ENCODE measurements around the gene FAM229A. TPM values are rescaled to one million over a fixed set of nuclear protein-coding genes. Genes with fewer than 3 reads are reported as not detected.

The FAM229A gene
- total and polyA plus RNA-seq, 9 of the 15 experiments (the other 6 are each of a cell fraction or from before 2014, with no cell fraction given): 0.04 to 21.6 (median 7.4) TPM

GRCh38 chr1:32334864-32335534 lies 27.3 kb downstream of the FAM229A start (continued):
- TF ChIP-seq CUX1 (CRISPR knock-in tag; IDR thresholded peaks at IDR 0.05) (no peak), XRCC4 (IDR thresholded peaks at IDR 0.05; ENCODE audit: extremely low read depth, insufficient read depth, insufficient read length) (no peak), POLR2AphosphoS5 (IDR thresholded peaks at IDR 0.05; ENCODE audit: control insufficient read depth, insufficient read depth, low read depth, low read length) (no peak; the same call in 1 of the 2 replicates), ZBTB26 (CRISPR knock-in tag; IDR thresholded peaks at IDR 0.05) (no peak), PRDM10 (IDR thresholded peaks at IDR 0.05; ENCODE audit: partially characterized antibody) (peak; percentile 24), GTF3C2 (IDR thresholded peaks at IDR 0.05; ENCODE audit: borderline replicate concordance, extremely low read depth, insufficient read length) (no peak), CHAMP1 (IDR thresholded peaks at IDR 0.05) (no peak), ZC3H11A (IDR thresholded peaks at IDR 0.05; ENCODE audit: low read depth, low read length) (no peak), MTA2 (IDR thresholded peaks at IDR 0.05; ENCODE audit: low read depth) (no peak; the same call in 1 of the 2 replicates)

Data from K562 (cell line).